ENCODE data around the gene ADTRP. TPM values are rescaled to one million over a fixed set of nuclear protein-coding genes. Genes with fewer than 3 reads are reported as not detected.

ADTRP gene
- total RNA-seq, 1 experiment from 2014 or later = 0.50 TPM

DNA sequence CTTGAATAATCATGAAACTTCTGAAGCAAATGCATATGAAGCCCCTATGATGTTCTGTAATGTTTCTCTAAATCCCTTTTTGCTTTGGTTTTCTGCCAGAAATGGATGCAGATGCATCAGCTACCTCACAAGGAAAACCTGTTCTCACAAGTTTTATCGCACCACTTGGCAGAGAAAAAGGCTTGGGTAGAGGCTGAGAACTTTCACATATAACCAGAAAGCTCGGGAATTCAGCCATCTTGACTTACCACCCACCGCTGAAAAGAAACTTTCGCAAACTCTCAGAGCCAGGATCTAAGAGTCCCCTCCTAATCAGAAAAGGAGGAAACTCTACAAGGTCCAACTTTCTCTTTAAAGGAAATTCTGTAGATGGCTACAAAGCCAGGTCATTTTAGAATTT, 36.2 kb upstream of the ADTRP start (continued):
- TF ChIP-seq, protein P1, sequence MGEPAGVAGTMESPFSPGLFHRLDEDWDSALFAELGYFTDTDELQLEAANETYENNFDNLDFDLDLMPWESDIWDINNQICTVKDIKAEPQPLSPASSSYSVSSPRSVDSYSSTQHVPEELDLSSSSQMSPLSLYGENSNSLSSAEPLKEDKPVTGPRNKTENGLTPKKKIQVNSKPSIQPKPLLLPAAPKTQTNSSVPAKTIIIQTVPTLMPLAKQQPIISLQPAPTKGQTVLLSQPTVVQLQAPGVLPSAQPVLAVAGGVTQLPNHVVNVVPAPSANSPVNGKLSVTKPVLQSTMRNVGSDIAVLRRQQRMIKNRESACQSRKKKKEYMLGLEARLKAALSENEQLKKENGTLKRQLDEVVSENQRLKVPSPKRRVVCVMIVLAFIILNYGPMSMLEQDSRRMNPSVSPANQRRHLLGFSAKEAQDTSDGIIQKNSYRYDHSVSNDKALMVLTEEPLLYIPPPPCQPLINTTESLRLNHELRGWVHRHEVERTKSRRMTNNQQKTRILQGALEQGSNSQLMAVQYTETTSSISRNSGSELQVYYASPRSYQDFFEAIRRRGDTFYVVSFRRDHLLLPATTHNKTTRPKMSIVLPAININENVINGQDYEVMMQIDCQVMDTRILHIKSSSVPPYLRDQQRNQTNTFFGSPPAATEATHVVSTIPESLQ (CRISPR knock-in tag; IDR thresholded peaks at IDR 0.05) = no peak
- TF ChIP-seq NFATC4 (CRISPR knock-in tag; IDR thresholded peaks at IDR 0.05) (no peak), ZNF396 (CRISPR knock-in tag; IDR thresholded peaks at IDR 0.05; ENCODE audit: borderline replicate concordance) (no peak), ZNF232 (CRISPR knock-in tag; IDR thresholded peaks at IDR 0.05) (no peak), CREM (CRISPR knock-in tag; IDR thresholded peaks at IDR 0.05) (no peak), FOXJ3 (CRISPR knock-in tag; IDR thresholded peaks at IDR 0.05; ENCODE audit: borderline replicate concordance) (no peak), SMAD3 (CRISPR knock-in tag; IDR thresholded peaks at IDR 0.05; ENCODE audit: borderline replicate concordance) (no peak), FOXK1 (CRISPR knock-in tag; IDR thresholded peaks at IDR 0.05) (no peak)
- TF ChIP-seq, protein P2, sequence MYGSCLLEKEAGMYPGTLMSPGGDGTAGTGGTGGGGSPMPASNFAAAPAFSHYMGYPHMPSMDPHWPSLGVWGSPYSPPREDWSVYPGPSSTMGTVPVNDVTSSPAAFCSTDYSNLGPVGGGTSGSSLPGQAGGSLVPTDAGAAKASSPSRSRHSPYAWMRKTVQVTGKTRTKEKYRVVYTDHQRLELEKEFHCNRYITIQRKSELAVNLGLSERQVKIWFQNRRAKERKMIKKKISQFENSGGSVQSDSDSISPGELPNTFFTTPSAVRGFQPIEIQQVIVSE (CRISPR knock-in tag; IDR thresholded peaks at IDR 0.05; ENCODE audit: borderline replicate concordance) = no peak
- TF ChIP-seq, protein P3, sequence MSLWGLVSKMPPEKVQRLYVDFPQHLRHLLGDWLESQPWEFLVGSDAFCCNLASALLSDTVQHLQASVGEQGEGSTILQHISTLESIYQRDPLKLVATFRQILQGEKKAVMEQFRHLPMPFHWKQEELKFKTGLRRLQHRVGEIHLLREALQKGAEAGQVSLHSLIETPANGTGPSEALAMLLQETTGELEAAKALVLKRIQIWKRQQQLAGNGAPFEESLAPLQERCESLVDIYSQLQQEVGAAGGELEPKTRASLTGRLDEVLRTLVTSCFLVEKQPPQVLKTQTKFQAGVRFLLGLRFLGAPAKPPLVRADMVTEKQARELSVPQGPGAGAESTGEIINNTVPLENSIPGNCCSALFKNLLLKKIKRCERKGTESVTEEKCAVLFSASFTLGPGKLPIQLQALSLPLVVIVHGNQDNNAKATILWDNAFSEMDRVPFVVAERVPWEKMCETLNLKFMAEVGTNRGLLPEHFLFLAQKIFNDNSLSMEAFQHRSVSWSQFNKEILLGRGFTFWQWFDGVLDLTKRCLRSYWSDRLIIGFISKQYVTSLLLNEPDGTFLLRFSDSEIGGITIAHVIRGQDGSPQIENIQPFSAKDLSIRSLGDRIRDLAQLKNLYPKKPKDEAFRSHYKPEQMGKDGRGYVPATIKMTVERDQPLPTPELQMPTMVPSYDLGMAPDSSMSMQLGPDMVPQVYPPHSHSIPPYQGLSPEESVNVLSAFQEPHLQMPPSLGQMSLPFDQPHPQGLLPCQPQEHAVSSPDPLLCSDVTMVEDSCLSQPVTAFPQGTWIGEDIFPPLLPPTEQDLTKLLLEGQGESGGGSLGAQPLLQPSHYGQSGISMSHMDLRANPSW (CRISPR knock-in tag; conservative IDR thresholded peaks at IDR 0.05; ENCODE audit: low read depth) = no peak
- TF ChIP-seq, protein P4, sequence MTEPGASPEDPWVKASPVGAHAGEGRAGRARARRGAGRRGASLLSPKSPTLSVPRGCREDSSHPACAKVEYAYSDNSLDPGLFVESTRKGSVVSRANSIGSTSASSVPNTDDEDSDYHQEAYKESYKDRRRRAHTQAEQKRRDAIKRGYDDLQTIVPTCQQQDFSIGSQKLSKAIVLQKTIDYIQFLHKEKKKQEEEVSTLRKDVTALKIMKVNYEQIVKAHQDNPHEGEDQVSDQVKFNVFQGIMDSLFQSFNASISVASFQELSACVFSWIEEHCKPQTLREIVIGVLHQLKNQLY (CRISPR knock-in tag; IDR thresholded peaks at IDR 0.05) = no peak

GRCh38 chr6:11814106-11814505, 35.5 kb upstream of the ADTRP start:
- DNase-seq (ENCODE audit: low spot score) (no peak), ATAC-seq (no peak)
- CTCF ChIA-PET = no interaction called here
- Mint-ChIP-seq H3K9me3 (peaks cover 5% of the 10 kb centered on the region), H3K4me3 (no peak overlapping the region), H3K27me3 (ENCODE audit: low read depth) (no peaks in the 10 kb centered on the region; the same call in none of the 2 replicates), H3K36me3 (no peaks in the 10 kb centered on the region), H3K4me1 (peaks cover 8% of the 10 kb centered on the region; the same call in 1 of the 2 replicates), H3K27ac (no peak overlapping the region)
- TF ChIP-seq FOXJ3 (CRISPR knock-in tag; IDR thresholded peaks at IDR 0.05; ENCODE audit: borderline replicate concordance) = no peak
- no peak for TF ChIP-seq RELA (CRISPR knock-in tag; IDR thresholded peaks at IDR 0.05; ENCODE audit: borderline replicate concordance)
- TF ChIP-seq ZNF232 (CRISPR knock-in tag; IDR thresholded peaks at IDR 0.05) = no peak
- no peak for TF ChIP-seq MAX (CRISPR knock-in tag; IDR thresholded peaks at IDR 0.05)
- TF ChIP-seq CREB1 (CRISPR knock-in tag; IDR thresholded peaks at IDR 0.05) = no peak
- no peak for TF ChIP-seq TCF7 (CRISPR knock-in tag; IDR thresholded peaks at IDR 0.05; ENCODE audit: low read depth)
- TF ChIP-seq KAT7 (CRISPR knock-in tag; IDR thresholded peaks at IDR 0.05; ENCODE audit: borderline replicate concordance) = no peak
- no peak for TF ChIP-seq AFF4 (CRISPR knock-in tag; IDR thresholded peaks at IDR 0.05; ENCODE audit: borderline replicate concordance)
- no peak for TF ChIP-seq EMX1 (CRISPR knock-in tag; IDR thresholded peaks at IDR 0.05)
- POLR2A ChIA-PET = no interaction called here
